Cerebellar cortex (tissue), 1 donor: ENCODE measurements around the gene SLC66A2.
A peak's percentile ranks its signal among the peaks of the same experiment; 100 is the strongest.

Experiments
- DNase-seq: peaks from one replicate; pipeline ENCODE4 v3.0.0-alpha.2; 2015; ENCODE audit warnings: low spot score

Gene SLC66A2

DNA sequence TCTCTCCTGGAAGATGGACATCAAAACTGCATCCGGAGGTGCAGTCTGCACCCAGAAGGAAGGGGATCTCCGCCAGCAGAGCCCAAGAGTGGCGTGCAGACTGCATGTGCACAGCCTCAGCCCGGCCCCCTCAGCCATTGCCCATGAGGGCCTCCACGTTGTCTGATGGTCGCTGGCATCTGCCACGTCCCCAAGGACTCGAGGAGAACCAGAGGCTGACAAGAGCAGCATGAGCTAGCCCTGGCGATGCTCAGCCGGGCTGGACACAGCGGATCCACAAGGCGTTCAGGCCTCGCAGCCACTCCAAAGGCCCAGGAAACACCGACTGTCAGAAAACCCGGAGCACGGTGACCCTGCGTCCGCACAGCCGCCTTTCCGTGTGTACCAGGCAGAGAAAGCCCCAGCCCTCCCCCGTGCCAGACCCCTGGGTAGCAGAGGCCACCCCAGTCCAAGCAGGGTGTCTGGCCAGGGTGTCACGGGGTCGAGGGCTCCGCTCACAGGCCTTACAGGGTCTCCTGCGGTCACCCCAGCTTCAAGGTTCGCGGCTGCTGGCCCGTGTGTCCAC, 48.3 kb downstream of the SLC66A2 start:
- DNase-seq = no peak

DNA sequence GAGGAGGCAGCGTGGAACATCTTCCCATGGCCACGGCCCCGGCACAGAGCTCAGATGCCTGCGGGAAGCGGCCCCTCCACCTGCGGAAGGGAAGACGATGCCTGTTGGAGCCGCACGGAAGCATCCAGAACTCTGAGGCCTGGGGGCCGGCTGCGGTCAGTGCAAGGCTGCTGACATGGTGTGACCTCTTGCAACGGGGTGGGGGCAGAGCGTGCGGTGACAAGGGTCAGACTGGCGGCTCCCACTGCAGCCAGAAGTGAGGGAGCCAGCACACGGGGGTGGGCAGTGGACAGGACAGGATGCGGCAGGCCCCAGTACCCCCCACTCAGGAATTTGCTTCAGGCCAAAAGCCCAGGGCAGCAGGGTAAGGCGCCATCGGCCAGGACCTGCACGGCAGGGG, 48.8 kb downstream of the SLC66A2 start:
- no peak for DNase-seq

DNA sequence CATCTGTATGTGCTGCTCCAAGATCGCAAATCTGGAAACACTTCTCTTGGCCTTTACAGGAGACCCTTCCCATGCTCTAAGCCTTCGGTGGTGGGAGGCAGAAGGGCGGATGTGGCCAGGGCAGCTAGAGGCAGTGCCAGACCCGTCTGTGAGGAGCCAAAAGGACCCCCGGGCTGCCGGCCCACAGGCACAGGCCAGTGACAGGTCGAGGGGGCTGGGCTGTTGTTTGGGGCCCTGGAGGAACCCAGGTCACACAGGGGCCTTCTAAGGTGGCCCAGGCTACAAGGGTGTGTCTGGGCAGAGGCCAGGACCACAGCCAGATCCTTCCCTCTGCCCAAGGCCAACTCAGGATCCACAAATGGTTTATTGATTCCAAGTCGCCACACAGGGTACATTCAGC, 49.4 kb downstream of the SLC66A2 start:
- no peak for DNase-seq

DNA sequence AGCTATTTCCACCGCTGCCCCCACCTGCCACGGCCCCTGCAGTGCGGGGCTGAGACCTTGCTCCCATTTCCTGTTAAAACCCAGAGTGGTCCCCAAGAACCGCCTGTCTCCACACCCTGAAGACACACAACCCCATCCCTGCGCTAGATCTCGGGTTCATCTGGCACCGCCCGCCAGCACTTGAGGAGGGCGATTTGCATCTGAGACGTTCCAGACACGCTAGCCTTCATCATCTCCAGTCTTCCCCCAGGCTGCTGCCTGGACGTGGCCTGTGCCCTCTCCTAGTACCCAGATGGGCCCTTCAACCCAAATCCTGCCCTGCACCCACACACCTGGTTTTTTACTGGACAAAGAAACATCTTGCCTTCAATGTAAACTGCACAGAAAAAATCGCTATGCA, 49.8 kb downstream of the SLC66A2 start:
- DNase-seq = no peak

DNA sequence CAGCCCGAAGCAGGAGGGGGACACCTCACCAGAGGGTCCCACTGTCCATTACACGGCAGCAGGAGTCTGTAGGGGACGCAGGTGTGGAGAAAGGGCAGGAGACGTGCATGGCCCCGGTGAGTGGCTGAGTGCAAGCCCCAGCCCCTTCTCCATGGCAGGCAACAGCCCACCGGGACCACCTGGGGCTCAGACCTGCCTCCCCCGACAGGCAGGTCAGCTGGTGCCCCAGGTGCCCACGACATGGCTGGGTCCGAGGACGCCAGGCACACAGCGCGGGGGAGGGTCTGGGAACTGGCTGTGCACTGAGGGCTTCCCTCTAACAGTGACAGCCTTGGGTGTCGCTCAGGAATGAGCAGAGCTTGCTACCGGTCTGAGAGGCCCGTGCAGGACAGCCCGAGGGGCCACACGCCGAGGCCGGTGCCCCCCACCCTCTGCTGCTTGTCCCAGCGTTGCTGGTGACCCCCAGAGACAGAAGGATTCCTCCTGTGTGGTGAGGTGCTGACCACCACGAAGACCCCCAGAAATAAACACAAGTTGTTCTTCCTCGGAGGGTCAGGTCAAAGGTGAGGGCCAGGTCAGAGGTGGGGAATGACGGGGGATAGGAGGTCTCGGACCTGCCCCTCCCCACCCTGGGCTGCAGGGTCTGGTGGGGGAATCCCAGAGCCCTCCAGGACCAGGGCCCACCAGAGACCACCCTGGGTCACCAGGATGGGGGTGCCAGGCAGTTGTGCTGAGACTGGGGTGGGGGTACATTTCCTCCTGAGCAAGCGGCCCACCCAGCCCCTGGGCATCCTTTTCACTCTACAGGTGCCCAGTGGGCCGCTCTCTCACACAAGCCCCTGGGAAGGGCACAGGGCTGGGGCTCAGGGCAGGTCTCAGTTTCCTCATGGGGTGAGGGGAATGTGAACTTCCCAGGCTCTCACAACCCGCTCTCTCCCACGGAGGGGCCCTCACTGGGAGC, 50.6 kb downstream of the SLC66A2 start:
- no peak for DNase-seq

DNA sequence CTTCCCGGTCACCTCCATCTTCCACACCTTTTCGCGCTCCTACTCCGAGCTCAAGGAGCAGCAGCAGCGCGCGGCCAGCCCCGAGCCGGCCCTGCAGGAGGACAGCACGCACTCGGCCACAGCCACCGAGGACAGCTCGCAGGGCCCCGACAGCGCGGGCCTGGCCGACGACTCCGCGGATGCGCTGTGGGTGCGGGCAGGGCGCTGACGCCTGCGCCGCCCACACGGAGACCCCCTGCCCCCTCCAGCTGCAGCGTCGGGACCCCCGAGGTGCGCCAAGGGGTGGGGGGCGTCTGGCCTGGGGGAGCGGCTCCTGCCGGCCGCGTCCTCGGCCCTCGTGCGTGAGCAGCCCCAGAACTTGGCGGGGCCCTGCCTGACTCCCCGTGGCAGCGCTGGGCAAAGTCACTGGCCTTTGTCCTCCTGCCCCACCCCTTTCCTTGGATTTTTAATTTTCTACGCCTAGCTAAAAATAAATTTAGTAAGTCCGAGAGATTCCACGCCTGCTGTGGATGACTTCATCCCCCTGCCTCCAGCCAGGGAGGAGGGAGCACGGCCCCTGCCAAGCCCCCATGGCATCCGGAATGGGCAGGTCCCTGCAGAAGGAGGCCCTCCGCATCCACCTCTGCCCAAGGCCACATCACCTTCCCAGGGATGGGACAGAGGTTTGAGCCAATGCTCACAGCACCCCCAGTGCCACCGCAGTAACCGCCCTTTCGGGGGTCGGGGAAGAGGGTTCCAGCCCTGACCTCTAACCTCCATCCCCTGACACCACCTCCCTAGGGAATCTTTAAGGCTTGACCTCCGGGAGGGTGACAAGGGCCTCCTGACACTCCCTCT, 51.6 kb downstream of the SLC66A2 start:
- no peak for DNase-seq

DNA sequence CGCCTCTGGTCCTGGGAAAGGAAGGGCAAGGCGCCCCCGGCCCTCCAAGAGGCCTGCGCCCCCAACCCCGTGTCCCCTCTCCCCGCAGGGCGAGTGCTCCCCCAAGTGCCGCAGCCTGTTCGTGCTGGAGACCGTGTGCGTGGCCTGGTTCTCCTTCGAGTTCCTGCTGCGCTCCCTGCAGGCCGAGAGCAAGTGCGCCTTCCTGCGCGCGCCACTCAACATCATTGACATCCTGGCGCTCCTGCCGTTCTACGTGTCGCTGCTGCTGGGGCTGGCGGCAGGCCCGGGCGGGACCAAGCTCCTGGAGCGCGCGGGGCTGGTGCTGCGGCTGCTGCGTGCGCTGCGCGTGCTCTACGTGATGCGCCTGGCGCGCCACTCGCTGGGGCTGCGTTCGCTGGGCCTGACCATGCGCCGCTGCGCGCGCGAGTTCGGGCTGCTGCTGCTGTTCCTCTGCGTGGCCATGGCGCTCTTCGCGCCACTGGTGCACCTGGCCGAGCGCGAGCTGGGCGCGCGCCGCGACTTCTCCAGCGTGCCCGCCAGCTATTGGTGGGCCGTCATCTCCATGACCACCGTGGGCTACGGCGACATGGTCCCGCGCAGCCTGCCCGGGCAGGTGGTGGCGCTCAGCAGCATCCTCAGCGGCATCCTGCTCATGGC, 52.4 kb downstream of the SLC66A2 start:
- no peak for DNase-seq

DNA sequence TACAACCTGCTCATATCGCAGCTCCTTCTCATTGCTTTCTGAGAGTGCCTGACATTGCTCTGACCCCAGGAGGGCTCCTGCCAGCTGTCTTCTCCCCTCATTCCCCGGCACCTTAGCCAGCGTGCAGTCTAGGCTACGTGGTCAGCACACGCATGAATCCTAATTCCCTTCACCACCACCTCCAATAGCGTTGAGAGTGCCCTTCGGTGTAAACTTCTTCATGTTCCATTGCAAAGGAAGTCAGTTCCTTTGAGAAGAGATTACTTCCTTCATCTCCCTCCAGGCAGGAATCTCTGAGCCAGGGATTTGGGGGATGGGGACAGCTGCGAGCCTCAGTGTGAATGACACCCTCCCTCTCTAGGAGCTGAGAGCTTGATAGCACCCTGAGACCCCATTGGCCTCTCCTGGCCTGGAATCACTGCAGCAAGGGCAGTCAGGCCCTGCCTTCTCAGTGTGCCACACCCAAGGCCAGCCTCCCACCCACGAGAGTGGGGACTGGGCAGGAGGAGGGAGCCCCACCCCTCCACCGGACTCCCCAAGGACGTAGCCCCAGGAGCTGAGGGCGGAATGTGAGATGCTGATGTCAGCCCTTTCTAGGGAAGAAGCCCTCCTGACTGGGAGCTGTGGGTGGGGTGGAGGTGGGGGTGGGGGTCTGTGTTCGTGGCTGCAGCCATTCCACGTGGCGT, 53.4 kb downstream of the SLC66A2 start:
- no peak for DNase-seq

DNA sequence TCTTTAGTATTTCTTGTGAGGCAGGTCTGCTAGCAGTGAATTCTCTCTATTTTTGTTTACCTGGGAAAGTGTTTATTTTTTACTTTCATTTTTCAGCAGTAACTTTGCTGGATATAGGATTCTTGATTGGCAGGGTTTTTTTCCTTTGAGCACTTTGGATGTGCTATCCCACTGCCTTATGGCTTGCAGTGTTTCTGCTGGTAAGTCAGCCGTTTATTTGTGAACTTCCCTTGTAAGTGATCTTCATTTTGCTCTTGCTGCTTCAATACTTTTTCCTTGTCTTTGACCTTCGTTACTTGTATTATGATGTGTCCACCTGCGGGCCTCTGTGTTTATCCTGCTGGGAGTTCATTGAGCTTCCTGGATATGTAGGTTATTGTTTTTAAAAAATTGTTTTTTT, 54.7 kb downstream of the SLC66A2 start:
- DNase-seq = peak; percentile 12

DNA sequence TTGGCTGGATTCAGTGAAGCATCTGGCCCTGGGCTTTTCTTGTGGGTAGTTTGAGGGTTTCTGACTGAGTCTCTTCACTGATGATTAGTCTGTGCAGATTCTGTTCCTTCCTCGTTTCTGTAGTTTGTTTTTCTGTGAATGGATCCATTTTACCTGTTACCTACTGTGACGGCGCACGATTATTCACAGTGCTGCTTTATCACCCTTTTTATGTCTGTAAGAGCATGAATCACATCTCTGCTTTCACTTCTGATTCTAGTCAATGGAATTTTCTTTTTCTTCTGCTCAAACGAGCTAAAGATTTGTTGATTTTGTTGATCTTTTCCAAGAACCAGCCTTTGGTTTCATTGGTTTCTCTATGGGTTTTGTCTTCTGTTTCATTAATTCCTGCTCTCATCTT, 60.8 kb downstream of the SLC66A2 start:
- DNase-seq = no peak

DNA sequence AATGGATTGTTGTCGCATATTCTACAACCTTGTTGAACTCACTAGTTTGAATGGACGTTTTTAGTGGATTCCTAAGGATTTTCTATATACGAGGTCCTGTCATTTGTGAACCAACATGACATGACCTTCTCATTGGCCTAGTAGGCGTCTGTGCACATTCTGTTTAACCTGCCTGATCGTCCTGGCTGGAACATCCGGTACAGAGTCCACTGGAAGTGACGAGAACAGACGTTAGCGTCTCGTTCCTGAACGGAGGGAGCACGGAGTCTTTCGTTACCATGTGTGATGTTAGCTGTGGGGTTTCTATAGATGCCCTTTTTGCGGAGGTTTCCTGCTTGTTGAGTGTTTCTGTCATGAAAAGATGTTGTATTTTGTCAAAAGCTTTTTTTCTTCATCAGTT, 61.9 kb downstream of the SLC66A2 start:
- no peak for DNase-seq

DNA sequence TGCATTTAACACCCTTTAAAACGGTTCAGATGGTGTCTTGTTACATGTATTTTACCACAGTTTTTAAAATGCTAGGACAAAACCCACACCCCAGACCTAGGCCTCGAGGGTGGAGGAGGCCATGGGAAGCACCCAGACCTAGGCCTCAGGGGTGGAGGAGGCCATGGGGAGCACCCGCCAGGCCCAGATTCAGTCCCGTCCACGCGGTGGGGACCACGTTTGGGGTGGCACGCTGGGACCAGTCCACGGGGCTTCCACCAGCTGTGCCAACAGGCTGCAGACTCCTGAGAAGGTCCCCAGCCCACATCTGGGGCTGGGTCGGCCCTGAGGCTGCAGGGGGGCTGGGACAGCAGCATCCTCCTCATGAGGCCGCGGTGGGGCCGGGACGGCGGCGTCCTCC, 63.4 kb downstream of the SLC66A2 start:
- DNase-seq = no peak

DNA sequence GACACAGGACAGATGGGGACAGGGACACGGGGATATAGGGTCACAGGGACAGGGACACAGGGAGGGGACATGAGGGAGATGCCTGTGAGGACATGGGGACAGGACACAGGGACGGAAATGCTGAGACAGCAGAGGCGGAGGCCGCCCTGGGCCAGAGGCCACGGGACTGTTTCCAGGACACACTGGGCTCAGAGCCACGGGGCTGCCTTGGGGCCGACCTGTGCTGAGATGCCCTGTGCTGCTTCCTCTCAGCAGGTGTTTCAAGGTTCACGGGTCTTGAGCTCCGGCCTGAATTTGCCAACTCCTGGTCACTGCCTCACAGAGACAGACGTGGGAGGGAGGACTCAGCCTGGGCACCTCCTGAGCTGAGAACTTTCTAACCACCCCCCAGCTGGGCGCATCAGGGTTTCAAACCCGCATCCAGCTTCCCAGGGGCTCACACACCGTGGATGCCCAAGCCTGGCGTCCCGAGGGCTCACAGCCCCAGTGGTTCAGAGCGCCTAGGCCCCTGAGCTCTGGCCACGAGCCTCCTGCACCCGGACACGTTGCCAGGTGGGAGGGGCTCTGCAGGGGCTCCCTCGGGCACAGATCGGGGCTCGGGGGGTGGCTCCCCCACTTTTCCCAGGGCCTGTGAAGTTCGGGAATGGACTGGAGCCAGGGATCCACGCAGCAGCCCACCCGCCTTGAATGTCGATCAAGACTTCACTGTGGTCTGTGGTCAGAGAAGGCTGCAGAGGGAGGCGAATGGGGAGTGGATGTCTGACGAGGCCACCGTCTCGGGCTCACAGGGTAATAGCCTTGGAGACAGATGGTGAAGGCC, 64.1 kb downstream of the SLC66A2 start:
- DNase-seq = no peak

DNA sequence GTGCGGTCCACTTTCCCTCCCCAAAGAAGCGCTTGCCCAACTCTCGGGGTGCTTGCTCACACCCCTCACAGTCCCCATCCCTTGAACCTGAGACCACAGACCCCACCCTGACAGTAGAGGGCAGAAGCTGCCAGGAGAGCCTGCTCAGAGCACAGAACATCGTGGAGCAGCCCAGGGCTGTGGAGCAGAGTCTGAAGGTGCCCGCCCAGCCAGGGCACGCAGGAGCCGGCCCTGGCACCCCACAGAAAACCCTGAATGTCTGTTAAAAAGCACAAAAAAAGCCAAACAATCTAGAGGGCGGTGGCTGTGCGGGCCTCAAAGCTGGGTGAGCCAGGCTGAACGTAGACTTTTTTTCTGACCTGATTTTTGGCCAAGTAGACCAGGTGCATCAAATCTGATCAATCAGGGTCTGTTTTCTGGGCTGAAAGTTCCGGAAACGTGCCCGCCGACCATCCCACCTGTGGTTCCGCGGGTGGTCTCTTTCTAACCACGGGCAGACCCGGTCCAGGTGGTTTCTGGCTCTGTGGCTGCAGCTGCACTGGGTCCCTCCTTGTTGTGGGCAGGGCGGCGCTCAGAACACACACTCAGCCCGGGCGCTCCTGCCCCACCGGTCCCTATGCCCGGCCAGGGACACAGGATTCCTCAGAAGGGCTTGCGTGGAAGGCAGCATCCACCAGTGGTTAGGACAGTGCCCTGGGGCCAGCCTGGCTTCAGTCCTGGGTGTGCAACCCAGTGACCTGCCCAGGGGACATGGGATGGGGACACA, 66.3 kb downstream of the SLC66A2 start:
- DNase-seq = no peak

DNA sequence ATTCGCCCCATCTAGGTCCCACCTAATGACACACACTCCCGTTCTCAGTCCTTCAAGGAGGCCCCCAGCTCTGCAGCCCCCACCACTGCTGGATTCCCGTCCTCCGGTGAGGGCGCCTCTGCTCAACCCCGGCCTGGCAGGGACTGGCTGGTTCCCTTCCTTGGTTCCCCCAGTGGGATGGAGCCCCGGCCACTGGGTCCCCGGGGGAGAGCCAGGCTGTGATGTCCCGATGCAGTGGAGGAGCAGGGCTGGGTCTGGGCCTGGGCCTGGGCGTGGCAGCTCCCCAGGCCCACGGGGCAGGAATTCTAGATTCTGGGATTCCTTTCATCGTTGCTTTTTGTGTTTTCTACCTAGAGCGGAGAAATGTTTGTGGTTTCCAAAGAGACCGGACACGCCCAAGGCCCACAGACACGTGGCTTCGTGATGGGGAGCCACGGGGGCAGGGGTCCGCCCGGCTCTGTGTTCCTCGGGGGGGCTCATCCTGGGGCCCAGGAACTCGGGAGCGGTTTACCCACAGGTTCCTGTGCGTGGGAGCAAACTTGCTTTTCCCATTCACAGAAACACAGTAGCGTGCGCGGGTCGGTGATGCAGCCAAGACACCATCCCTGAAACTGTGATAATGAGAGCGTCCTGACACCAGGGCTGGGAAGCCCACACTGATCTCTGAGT, 67.0 kb downstream of the SLC66A2 start:
- DNase-seq = no peak

DNA sequence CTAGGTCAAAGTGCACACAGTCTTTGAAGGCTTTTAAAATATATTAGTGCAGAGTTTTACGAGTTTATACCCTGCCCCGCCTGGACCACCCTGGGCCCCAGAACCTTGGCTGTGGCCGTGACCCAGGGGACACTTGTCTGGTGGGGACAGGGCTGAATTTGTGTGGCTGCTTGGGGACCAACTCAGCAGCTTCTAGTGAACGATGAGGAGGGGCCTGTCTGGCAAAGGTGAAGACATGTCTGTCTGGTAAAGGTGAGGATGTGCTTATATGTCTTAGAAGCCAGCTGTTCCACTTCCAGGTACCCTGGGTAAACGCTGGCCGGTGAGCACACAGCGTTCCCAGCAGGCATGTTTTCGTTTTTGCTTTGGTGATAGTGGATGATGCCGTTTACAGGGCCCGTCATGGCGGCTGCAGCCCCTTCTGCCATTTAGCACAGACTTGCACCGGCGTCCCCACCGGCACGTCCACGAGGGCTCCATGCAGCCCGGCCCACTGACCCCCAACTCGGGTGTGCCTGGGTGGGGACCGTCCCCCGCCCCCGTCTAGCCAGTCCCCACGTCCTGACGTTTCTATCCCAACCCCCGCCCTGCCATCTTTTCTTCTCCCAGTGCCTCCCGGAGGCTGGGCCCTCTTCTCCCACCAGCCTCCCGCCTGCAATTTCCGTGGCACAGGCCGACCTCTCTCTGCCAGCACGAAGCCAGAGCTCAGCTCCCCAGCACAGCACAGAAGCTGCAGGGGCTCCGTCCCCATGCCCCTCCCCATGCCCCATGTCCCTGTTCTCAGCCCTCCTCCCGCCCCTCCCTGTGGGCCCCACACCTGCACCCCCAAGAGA, 67.8 kb downstream of the SLC66A2 start:
- DNase-seq = no peak

DNA sequence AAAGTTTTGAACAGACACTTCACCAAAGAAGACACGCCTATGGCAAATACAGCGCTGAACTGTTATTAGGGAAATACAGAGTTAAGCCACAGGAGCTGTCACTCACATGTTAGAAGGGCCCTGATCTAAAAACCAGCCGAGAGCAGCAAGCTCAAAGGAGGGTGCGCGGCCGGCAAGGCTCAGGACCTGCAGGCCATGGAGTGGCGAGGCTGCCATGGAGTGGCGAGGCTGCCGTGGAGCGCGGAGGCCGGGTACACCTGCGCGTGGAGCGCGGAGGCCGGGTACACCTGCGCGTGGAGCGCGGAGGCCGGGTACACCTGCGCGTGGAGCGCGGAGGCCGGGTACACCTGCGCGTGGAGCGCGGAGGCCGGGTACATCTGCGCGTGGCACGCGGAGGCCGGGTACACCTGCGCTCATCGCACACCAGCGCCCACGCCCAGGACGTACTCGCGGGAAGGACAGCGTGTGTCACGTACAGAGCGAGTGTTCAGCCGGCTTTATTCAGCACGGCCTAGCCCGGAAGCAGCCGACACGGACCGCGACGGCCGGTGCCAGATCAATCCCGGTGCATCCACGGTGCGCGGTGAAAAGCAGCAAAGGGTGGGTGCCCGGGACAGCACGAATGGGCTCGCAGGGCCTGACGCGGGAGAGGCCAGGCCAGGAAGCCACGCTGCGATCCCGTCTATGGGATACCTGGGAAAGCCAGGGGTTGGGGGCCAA, 68.8 kb downstream of the SLC66A2 start:
- no peak for DNase-seq

DNA sequence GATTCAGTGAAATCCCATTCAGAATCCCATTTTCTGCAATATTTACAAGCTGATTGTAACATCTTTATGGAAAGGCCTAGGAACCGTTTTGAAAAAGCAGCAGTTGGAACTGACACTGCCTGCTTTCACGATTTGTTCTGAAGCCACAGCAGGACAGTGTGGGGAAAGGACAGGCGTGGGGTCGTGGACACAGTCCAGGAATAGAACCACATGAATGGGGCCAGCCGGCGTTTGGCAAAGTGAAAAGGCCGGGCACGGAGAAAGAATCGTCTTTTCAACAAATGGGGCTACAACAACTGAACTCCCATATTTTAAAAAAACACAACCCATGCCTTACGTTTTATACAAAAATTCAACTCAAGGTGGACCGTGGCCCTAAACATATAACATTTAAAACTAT, 69.8 kb downstream of the SLC66A2 start:
- no peak for DNase-seq
